HG02763 (cell line): ENCODE results near the gene ESRRA.
A peak's percentile ranks its signal among the peaks of the same experiment; 100 is the strongest.
"Not testable (repeated sequence)": the region's sequence is repeated elsewhere in the genome, so short reads cannot be mapped to it uniquely, and the experiment has no call there.

Experiments used
- ATAC-seq: cut with Tn5 transposase; IDR thresholded peaks from one replicate; pipeline ENCODE4 v1.9.1; 2021; ENCODE audit warnings: mild to moderate bottlenecking, moderate library complexity; ENCODE audit not compliant: unreplicated experiment

ESRRA gene

DNA sequence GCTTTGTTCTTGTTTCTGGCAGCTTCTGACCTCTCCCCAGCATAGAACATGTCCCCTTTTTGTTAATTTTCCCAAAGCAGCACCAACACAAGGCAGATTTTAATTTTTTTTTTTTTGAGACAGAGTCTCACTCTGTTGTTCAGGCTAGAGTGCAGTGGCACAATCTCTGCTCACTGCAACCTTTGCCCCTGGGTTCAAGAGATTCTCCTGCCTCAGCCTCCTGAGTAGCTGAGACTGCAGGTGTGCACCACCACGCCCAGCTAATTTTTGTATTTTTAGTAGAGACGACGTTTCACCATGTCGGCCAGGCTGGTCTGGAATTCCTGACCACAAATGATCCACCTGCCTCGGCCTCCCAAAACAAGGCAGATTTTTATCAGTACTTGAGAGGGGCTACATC, 2.5 kb downstream of the ESRRA start:
- ATAC-seq: not testable (repeated sequence)

DNA sequence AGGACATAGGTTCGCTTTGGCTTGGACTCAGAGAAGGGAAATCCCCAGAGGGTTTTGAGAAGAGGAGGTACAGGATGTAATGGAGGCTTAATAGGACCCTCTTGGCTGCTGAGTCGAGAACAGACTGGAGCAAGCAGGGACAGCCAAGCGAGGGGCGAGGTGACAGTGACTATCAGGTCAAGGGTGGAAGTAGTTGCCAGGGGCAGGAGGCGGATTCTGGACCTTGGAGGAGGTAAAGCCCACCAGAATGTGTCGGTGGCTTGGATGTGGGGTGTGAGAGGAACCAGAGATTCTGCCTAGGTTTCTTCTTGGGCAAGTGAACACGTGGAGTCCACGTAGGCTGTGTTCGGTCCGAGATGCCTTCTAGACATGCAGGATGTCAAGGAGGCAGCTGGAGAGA, 7.6 kb downstream of the ESRRA start:
- no peak for ATAC-seq

DNA sequence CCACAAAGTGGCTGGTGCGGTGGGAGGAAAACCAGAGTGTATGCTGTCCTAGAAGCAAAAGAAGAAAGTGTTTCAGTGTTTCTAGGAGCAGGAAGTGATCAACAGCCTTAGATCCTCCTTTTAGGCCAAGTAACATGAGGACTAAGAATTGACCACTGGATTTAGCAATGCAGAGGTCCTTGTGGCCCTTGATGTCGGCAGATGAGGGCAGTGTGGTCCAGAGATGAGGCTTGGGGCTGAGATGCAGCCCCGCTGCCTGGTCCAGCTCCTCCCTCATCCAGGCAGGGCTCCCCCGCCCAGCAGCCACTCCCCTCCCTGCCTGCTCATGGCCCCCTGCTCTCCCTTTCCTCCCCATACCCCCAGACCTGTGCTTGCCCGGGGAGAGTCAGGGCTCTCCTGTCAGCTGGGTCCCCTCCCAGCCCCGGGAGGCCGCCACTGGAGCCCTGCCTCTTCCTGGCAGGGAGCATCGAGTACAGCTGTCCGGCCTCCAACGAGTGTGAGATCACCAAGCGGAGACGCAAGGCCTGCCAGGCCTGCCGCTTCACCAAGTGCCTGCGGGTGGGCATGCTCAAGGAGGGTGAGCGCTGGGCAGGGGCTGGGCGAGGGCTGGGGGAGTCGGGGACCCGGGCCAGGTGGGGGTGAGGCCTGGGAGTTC, 8.3 kb downstream of the ESRRA start:
- no peak for ATAC-seq

DNA sequence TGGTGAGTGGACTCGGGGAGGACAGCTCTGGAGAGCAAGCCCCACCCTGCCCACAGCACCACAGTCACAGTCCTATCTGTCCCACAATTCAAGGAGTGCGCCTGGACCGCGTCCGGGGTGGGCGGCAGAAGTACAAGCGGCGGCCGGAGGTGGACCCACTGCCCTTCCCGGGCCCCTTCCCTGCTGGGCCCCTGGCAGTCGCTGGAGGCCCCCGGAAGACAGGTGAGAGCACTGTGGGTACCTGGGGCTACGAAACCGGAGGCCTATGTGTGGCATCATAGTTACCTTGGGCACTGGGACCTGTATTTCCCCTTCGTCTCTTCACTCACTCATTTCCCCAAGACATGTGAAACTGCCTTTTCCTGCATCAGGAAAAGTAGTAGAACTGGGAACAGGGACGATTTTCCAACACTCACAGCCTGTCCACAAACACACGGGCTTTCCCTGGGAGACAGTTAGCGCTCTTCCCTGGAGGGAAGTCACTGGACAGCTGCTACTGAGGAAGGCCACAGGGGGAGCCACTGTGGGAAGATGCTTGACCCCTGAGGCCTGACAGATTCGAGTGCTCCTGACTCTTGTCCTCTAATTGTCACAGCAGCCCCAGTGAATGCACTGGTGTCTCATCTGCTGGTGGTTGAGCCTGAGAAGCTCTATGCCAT, 9.0 kb downstream of the ESRRA start:
- no peak for ATAC-seq

DNA sequence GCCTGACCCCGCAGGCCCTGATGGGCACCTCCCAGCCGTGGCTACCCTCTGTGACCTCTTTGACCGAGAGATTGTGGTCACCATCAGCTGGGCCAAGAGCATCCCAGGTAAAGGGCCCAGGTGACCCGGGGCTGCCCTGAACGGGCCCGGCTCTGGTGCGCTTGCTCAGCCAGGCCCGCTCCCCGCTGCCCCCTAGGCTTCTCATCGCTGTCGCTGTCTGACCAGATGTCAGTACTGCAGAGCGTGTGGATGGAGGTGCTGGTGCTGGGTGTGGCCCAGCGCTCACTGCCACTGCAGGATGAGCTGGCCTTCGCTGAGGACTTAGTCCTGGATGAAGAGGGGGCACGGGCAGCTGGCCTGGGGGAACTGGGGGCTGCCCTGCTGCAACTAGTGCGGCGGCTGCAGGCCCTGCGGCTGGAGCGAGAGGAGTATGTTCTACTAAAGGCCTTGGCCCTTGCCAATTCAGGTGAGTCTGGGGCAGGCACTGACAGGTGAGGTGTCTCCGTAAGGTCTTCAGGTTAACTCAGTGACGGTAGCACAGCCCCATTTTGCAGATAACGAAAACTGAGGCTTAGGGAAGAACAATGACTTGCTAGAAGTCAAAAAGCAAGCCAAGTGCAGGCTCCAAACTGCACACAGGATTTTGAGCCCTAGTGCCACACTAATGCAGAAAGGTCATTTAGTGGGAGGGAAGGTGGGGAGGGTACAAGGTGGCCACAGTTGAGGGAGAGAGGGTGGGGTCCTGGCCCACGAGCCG, 9.7 kb downstream of the ESRRA start:
- no peak for ATAC-seq

DNA sequence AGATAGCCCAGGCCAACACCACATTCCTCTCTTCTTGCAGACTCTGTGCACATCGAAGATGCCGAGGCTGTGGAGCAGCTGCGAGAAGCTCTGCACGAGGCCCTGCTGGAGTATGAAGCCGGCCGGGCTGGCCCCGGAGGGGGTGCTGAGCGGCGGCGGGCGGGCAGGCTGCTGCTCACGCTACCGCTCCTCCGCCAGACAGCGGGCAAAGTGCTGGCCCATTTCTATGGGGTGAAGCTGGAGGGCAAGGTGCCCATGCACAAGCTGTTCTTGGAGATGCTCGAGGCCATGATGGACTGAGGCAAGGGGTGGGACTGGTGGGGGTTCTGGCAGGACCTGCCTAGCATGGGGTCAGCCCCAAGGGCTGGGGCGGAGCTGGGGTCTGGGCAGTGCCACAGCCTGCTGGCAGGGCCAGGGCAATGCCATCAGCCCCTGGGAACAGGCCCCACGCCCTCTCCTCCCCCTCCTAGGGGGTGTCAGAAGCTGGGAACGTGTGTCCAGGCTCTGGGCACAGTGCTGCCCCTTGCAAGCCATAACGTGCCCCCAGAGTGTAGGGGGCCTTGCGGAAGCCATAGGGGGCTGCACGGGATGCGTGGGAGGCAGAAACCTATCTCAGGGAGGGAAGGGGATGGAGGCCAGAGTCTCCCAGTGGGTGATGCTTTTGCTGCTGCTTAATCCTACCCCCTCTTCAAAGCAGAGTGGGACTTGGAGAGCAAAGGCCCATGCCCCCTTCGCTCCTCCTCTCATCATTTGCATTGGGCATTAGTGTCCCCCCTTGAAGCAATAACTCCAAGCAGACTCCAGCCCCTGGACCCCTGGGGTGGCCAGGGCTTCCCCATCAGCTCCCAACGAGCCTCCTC, 10.6 kb downstream of the ESRRA start:
- not testable (repeated sequence) for ATAC-seq

DNA sequence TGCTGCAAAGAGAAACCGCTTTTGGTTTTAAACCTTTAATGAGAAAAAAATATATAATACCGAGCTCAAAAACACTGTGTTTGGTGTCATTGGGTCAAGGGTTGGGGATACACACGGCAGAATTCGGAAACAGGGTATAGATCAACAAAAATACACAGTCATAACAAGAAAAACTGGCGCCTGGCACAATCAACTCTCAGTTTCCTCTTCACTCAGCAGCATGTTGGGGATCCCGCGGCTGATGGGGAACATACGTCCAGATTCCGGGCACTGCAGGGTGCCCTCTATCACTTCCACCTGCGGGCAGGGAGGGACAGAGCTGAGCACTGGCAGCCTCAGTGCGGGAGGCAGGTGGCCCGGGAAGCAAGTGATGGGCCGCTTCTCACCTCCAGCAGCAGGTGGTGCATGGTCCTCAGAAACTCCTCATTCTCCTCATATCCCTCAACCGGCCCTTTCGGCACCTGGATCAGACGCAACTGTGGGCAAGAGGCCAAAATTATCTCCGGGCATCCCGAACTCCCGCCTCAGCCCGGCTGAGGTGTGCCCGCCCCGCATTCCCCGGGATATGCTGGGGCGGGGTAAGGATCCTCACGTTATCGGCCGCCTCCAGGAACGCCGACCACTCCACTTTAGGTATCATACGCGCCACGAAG, 11.5 kb downstream of the ESRRA start:
- no peak for ATAC-seq

DNA sequence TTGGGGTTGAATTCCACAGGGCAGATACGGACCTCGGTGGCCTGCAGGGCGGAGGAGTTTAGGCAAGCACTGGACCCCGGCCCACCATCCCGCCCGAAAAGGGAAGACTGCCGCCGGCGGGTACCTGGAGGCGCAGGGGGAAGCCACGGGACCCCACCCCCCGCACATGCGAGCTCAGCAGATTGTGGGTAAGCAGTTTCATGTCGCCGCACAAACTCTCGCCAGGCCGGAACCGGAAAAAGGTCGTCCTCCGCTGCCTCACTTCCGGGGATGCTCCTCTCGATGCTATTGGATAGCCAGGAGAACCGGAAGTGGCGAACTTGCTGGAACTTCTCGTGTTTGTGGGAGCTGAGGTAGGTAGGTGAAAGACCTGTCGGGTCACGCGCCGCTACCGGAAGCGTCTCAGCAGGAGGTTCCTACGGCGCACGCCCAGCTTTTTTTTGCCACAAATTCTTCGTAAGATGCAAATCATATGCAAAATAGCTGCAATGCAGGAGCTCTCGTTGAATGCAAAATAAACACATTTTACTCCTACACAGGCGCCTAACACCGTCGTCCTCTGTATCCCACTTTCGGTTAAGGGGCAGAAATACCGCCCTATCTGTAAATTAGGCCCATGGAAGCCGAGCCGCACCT, 12.1 kb downstream of the ESRRA start, which contains the start of gene TRMT112:
TRMT112 (minus strand) TSS at position 235 of the 636 bp plus-strand sequence; CDS start at position 202, 33 bp downstream.
- peak; percentile 68 for ATAC-seq

DNA sequence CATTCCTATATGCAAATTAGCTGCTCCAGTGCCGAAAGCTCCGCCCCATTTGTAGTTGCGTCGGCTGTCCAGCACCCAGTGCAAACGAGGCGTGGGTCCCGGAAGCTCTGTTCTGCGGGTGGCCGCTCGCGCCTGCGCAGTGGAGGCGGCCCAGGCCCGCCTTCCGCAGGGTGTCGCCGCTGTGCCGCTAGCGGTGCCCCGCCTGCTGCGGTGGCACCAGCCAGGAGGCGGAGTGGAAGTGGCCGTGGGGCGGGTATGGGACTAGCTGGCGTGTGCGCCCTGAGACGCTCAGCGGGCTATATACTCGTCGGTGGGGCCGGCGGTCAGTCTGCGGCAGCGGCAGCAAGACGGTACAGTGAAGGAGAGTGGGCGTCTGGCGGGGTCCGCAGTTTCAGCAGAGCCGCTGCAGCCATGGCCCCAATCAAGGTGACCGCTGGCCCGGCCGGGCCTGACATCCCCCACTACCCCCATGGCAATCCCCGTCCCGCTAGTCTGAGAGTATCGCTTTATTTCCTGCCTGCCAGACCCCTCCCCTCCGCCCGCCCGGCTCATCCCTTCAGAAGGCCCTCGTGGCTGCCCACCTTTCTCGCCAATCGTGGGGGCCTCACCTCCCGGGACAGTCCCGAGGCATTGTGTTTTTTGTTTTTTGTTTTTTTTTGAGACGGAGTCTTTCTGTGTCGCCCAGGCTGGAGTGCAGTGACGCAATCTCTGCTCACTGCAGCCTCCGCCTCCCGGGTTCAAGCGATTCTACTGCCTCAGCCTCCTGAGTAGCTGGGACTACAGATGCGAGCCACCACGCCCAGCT, 12.8 kb downstream of the ESRRA start, which contains the start of gene PRDX5:
PRDX5 (plus strand) TSS at position 161 of the 805 bp plus-strand sequence; CDS start at position 256, 95 bp downstream.
- ATAC-seq: peak; percentile 79

DNA sequence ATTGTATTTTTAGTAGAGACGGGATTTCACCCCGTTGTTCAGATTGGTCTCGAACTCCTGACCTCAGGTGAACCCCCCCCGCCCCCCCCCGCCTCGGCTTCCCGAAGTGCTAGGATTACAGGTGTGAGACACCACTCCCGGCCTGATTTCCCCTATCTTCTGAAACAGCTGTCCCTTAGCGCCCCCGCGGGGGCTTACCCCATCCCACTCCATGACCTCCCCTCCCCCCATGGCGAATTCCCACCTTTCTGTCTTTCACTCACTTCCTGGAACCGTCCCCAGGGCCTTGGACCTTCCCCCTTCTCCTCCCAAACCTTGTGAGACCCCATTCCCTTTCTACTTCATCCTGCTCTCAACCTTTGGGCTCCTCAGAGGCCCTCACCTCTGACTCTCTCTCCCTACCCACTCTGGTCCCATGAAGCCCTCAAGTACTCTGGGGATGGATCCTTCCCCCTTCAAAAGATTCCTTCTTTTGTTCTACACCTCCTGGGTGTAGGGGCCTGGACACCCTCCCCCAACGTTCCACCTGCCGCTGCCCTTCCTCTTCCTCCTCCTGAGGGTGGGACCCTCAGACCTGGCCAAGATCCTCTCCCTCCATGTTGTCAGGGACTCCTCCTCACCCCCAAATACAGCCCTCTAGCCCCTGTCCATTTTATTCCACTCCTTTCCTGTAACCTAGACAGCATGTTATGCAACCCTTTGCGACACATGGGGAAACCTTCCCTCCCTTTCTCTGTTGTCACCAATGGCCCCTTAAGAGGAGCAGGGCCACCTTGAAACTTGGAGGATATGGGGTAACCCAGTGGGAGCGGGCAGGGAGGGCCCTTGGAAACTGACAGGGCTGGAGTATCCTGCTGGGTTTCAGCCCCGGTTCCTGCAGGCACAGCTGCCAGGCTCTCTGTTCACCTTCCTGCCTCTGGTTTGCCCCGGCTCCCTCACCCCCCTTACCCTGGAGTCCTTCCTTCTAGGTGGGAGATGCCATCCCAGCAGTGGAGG, 13.7 kb downstream of the ESRRA start:
- ATAC-seq: no peak

DNA sequence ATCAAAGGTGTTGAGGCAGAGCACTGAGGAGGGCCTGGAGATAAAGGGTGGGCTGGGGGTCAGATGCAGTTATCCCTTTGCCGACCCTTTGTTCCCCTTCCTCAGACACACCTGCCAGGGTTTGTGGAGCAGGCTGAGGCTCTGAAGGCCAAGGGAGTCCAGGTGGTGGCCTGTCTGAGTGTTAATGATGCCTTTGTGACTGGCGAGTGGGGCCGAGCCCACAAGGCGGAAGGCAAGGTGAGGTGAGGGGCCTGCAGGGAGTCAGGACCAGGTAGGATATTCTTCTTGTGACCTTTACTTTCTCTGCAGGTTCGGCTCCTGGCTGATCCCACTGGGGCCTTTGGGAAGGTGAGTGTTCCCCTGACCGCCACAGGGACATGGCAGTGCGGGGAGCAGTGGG, 15.2 kb downstream of the ESRRA start:
- no peak for ATAC-seq

DNA sequence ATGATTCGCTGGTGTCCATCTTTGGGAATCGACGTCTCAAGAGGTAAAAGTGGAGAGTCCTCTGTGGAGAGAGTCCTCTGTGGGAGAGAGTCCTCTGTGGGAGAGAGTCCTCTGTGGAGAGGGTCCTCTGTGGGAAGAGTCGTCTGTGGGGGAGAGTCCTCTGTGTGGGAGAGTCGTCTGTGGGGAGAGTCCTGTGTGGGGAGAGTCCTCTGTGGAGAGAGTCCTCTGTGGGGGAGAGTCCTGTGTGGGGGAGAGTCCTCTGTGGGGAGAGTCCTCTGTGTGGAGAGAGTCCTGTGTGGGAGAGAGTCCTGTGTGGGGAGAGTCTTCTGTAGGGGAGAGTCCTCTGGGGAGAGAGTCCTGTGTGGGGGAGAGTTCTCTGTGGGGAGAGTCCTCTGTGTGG, 15.7 kb downstream of the ESRRA start:
- ATAC-seq: no peak

DNA sequence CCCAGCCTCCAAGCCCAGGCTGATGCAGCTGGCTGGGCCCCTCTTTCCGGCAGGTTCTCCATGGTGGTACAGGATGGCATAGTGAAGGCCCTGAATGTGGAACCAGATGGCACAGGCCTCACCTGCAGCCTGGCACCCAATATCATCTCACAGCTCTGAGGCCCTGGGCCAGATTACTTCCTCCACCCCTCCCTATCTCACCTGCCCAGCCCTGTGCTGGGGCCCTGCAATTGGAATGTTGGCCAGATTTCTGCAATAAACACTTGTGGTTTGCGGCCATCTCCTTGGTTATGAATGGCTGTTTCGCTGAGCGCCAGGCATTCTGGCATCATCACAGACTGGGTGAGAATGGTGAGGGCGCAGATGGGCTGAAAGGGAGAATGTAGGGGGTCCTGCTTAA, 16.2 kb downstream of the ESRRA start:
- ATAC-seq: no peak

DNA sequence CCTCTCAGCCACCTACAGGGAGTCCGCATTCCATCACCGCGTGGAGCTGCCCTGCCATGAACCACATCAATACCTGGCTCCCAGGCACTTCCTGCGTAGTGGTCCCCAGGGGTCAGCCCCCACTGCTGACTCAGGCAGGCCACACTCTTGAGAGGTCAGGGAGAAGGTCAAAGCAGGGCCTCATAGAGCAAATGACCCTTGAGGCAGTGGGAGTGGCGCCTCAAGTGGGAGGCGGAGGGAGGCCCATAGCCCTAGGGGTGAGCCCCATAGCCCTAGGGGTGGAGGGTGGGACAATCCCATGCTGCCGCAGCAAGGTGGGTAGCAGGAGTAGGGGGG, 17.6 kb downstream of the ESRRA start:
- no peak for ATAC-seq

DNA sequence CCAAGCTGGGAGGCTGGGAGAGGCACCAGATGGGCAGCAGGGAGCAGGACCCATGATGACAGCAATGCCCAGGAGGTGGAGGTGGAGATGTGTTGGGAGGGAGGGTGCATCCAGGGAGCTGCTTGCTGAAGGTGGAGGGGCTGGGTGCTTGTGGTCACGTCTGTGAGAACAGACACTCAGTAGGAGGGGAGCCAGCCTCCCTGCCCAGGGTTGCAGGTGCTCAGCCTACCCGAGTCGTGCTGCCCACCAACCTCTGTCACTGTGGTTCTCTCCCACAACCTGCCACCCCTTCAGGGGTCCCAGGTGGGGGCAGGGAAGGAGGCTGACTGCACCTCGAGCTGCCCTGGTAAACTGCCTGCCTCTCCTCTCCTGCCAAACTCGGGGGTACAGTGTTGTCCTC, 18.0 kb downstream of the ESRRA start:
- no peak for ATAC-seq

DNA sequence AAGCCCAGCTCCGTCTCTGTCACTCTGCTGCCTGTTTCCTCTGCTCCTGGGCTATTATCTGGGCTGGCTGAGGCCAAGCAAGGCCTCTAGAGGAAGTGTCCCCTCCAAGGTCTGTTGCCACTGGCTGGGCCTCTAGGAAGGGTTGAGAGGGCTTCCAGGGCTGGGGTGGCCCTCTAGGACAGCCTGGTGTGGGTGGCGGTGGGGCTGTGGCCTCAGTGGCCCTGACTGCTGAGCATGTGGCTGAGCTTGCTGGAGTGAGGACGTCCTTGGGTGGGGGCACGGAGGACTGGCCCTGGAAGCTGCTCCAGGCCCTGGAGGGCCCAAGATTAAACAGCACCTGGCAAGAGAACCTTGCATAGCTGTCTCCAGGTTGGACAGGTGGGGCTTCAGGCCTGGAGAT, 18.7 kb downstream of the ESRRA start:
- ATAC-seq: not testable (repeated sequence)

DNA sequence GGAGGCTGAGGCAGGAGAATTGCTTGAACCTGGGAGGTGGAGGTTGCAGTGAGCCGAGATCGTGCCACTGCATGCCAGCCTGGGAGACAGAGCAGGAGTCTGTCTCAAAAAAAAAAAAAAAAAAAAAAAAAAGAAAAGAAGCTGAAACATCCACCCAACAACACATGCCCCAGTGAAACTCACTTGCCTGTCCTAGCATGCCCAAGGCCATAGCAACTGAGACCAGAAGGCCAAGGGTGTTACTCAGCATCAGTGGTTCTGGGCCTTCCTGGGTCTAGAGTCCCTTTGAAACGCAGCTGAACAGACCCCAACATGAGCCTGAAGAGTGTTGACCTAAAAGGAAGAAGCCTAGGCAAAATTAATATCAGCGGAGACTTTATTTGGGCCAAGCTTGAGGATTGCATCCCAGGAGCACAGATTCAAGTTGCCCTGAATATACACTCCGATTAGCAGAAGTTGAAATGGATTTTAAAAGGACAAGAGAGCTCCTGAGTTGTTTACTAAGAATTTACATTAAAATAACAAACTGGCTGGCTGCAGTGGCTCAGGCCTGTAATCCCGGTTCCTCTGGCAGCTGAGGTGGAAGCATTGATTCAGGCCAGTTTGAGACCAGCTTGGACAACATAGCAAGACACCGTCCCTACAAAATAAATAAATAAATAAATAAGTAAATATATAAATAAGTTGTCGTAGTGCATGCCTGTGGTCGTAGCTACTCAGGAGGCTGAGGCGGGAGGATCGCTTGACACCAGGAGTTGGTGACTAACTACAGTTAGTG, 19.6 kb downstream of the ESRRA start:
- ATAC-seq: no peak
